ENCODE measurements around the gene ARID1B. TPM values are rescaled to one million over a fixed set of nuclear protein-coding genes. Genes with fewer than 3 reads are reported as not detected.

ARID1B gene
- total and polyA plus RNA-seq, 2 of the 13 experiments (the other 11 are each of a cell fraction or from before 2014, with no cell fraction given): 20.1 to 32.6 TPM

GRCh38 chr6:156867121-156867520 lies 89.9 kb downstream of the ARID1B start (continued):
- TF ChIP-seq CEBPZ (IDR thresholded peaks at IDR 0.05; ENCODE audit: low read length) (no peak), SIN3A (IDR thresholded peaks at IDR 0.05; ENCODE audit: borderline replicate concordance, low read depth, low read length) (no peak), CBFB (CRISPR knock-in tag; IDR thresholded peaks at IDR 0.05) (no peak), ZBTB2 (CRISPR knock-in tag; IDR thresholded peaks at IDR 0.05; ENCODE audit: low read depth) (no peak)

GRCh38 chr6:156868385-156868784 lies 91.2 kb downstream of the ARID1B start:
- BruUV-seq (replicated peaks): no TSS peak
- FAIRE-seq: no peak
- Histone ChIP-seq H3K9ac (ENCODE audit: insufficient read depth, low read depth, low read length) (no peak overlapping the region), H3K9me3 (ENCODE audit: low read length) (no peaks in the 10 kb centered on the region), H3K4me3 (replicated peaks in 1 of 3; ENCODE audit: insufficient read depth in 1 of 3, low read depth in 2 of 3, low read length in 3 of 3) (no peak overlapping the region), H3K79me2 (ENCODE audit: insufficient read depth, low read length) (peaks cover 78% of the 10 kb centered on the region), H3K4me1 (ENCODE audit: insufficient read depth, low read length) (no peaks in the 10 kb centered on the region), H3K4me2 (ENCODE audit: low read depth, low read length) (no peak overlapping the region), H3K27ac (ENCODE audit: extremely low read length, insufficient read depth, low read length) (no peak overlapping the region), H3K27me3 (ENCODE audit: control insufficient read depth in 1 of 2, insufficient read depth in 2 of 2, low read length in 2 of 2) (no peaks in the 10 kb centered on the region), H2AFZ (ENCODE audit: low read length) (no peak overlapping the region), H3K36me3 (replicated peaks in 1 of 2; ENCODE audit: control insufficient read depth in 1 of 2, insufficient read depth in 2 of 2, low read length in 2 of 2) (peaks cover 4 to 9% of the 10 kb centered on the region in 2 experiments; a peak in 3 of 5 replicates), H4K20me1 (ENCODE audit: insufficient read depth, low read length) (peaks cover 11% of the 10 kb centered on the region; the same call in 1 of the 2 replicates)
- DNase-seq (ENCODE audit: low spot score): no peak
- POLR2A ChIA-PET: no interaction called here
- TF ChIP-seq THRA (CRISPR knock-in tag; IDR thresholded peaks at IDR 0.05; ENCODE audit: borderline replicate concordance) (no peak), JDP2 (CRISPR knock-in tag; IDR thresholded peaks at IDR 0.05; ENCODE audit: borderline replicate concordance) (no peak), ZNF788 (CRISPR knock-in tag; IDR thresholded peaks at IDR 0.05; ENCODE audit: borderline replicate concordance) (no peak), MYPOP (CRISPR knock-in tag; IDR thresholded peaks at IDR 0.05) (no peak), ZNF577 (CRISPR knock-in tag; IDR thresholded peaks at IDR 0.05; ENCODE audit: borderline replicate concordance, low read depth) (no peak)
- CTCF ChIA-PET (ENCODE audit: low intra/inter-chr PET ratio, low total read pairs): no interaction called here
- no peak for ATAC-seq
- in situ Hi-C loops (cut with HindIII; ENCODE audit: extremely low pct_ligation_motif_present, low pct_unique_long_range_greater_than_20kb) (no loop called here), intact Hi-C loops (cut with micrococcal nuclease; ENCODE audit: unreplicated experiment) (no loop called here)
- 96% methylated on average over 3 of the region's 3 CpGs for WGBS (ENCODE audit: low lambda C conversion rate)
